HG02678 (cell line): ENCODE data around the gene SLC35D1.
"Not testable (repeated sequence)": the region's sequence is repeated elsewhere in the genome, so short reads cannot be mapped to it uniquely, and the experiment has no call there.

ENCODE experiments used
- ATAC-seq: cut with Tn5 transposase; IDR thresholded peaks from one replicate; pipeline ENCODE4 v1.9.1; 2021; ENCODE audit warnings: mild to moderate bottlenecking, moderate library complexity; ENCODE audit not compliant: unreplicated experiment

SLC35D1 gene

GRCh38 chr1:67053785-67054772, at the start of gene SLC35D1:
Gene SLC35D1 (minus strand): TSS chr1:67054148. CDS start chr1:67054013, 135 bp downstream.
- peak; percentile 82 for ATAC-seq

GRCh38 chr1:67103548-67103947, 49.6 kb upstream of the SLC35D1 start:
- ATAC-seq = no peak

GRCh38 chr1:67100833-67101232, 46.9 kb upstream of the SLC35D1 start:
- ATAC-seq = no peak

GRCh38 chr1:67097305-67097704, 43.4 kb upstream of the SLC35D1 start:
- ATAC-seq = no peak

DNA sequence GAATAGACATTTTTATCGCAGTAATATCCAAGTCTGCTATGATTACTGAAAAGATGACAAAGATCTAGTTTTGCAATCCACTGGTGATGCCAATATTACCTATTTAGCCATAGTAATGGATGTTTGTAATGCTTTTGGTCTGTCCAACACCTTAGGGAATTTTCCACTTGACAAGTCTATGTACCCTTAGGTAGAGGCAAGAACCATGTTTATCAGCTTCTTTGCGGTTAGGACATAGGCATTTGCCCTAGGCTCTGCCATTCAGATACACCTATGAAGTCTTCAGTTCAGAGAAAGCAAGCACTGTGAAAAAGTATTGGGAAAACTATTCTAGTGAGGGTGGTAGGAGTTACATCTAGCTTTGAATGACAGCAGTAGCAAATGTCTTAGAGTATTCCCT, 40.2 kb upstream of the SLC35D1 start:
- no peak for ATAC-seq

DNA sequence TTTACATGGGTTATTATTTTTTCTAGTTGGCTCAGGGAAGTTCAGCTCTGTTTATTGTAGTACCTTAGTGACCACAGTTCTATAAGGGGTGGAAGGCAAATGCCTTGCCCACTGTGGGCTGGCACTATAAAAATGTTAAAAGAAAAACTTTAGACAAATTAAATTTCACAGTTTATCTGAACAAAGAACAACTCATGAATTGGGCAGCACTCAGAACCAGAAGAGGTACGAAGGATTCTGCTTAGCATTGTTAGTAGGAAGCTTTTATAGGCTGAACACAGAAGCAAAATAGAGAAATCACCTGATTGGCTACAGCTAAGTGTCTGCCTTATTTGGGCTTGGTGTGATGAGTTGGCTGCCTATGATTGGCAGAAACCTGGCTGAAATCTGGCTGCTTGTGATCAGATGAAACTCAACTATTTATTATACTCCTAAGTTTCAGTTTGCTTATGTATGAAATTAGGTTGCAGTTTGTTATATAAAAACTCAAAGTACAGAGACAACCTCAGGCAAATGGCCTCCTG, 35.8 kb upstream of the SLC35D1 start:
- no peak for ATAC-seq

- no peak for ATAC-seq
Observed at GRCh38 chr1:67088440-67088839, 34.5 kb upstream of the SLC35D1 start.

GRCh38 chr1:67085326-67085725, 31.4 kb upstream of the SLC35D1 start:
- ATAC-seq = no peak

GRCh38 chr1:67084765-67085318, 30.9 kb upstream of the SLC35D1 start:
- no peak for ATAC-seq

DNA sequence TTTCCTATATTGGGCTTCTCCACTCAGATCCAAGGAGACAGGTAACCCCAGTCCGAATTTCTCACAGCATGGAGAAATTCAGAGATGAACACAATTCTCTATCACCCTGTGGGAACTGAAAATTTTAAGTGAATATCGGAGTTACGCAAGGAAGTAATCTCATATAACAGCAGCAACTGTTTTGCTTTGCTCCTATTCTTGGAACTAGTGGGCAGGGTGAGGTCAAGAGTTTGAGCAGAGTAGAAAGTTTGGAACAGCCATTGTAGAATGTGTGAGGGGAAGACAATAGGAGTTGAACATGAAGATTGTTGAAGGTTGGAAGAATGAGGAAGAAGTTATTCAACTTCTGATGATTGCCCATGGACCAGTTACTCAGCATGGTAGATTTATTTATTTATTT, 24.3 kb upstream of the SLC35D1 start:
- no peak for ATAC-seq

- ATAC-seq = no peak
Observed at GRCh38 chr1:67077593-67077992, 23.6 kb upstream of the SLC35D1 start.

- ATAC-seq = no peak
Observed at GRCh38 chr1:67072749-67073148, 18.8 kb upstream of the SLC35D1 start.

GRCh38 chr1:67067655-67068054, 13.7 kb upstream of the SLC35D1 start:
- not testable (repeated sequence) for ATAC-seq

DNA sequence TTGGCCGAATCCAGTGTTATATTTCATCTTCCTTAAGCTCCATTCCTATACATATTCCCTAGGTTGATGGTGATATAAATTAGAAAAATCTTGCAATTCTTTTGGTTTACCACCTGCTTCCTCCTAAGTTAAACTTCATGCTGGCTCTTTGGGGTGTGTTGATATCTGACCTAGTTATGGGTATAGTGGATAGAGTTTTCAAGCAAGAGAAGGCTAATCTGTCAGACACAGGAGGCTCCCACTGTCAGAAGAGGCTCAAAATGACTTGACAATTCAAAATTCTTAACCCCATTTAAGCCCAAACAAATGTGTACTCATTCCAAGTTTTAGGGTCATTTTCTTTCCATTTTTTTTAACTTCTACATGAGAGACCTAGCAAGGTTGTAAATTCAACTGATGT, 8.5 kb upstream of the SLC35D1 start:
- no peak for ATAC-seq

GRCh38 chr1:67061266-67061665, 7.3 kb upstream of the SLC35D1 start:
- ATAC-seq = no peak

- no peak for ATAC-seq
Observed at GRCh38 chr1:67060811-67061218, 6.9 kb upstream of the SLC35D1 start.

- no peak for ATAC-seq
Observed at GRCh38 chr1:67059346-67059745, 5.4 kb upstream of the SLC35D1 start.

- ATAC-seq = no peak
Observed at GRCh38 chr1:67058761-67059160, 4.8 kb upstream of the SLC35D1 start.

DNA sequence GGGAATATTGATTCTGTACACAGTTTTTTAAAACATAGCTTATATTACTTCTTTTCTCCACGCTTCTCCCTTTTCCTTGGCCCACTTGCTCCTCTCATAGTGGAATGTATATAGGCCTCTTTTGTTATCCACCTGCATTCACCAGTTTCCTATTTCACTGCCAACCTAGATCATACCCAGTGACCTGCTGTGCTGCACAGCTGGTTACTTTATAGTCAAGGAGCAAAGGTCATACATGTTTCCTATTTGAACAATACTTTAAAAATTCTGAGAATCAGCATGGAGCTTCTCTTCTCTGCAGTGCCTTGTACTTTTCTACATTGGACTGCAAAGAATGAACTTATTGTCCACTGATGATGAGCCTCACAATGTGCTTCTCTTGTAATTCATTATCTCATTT, 4.3 kb upstream of the SLC35D1 start:
- ATAC-seq = no peak

GRCh38 chr1:67053535-67053784, 488 bp downstream of the SLC35D1 start:
- peak; percentile 36 for ATAC-seq

- peak; percentile 24 for ATAC-seq
Observed at GRCh38 chr1:67052741-67053534, 1.0 kb downstream of the SLC35D1 start.
